ENCODE results near the gene MPST.

MPST gene

DNA sequence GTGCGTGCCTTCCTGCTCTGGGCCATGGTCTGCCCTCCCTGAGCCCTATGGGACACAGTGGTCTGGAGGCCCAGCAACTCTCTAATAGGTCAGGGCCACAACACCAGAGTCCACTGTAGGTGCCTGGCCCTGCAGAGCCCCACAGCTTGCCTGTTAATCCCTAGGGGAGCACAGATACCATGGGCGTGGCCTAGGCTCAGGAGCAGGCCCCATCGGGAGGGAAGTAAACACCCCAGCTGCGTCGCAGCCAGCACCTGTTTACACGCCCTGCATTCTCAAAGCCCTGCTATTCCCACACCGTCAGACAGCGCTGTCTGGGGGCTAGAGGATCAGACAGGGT, 34.5 kb downstream of the MPST start:
- no peak overlapping the region for H3K27ac ChIP-seq (ENCODE audit: low read depth, low read length)
- no peaks in the 10 kb centered on the region for H3K36me3 ChIP-seq (ENCODE audit: control insufficient read depth, low read length)
- TF ChIP-seq EZH2phosphoT487 (IDR thresholded peaks at IDR 0.05; ENCODE audit: borderline replicate concordance, low read length) = no peak
- TF ChIP-seq, protein P1, sequence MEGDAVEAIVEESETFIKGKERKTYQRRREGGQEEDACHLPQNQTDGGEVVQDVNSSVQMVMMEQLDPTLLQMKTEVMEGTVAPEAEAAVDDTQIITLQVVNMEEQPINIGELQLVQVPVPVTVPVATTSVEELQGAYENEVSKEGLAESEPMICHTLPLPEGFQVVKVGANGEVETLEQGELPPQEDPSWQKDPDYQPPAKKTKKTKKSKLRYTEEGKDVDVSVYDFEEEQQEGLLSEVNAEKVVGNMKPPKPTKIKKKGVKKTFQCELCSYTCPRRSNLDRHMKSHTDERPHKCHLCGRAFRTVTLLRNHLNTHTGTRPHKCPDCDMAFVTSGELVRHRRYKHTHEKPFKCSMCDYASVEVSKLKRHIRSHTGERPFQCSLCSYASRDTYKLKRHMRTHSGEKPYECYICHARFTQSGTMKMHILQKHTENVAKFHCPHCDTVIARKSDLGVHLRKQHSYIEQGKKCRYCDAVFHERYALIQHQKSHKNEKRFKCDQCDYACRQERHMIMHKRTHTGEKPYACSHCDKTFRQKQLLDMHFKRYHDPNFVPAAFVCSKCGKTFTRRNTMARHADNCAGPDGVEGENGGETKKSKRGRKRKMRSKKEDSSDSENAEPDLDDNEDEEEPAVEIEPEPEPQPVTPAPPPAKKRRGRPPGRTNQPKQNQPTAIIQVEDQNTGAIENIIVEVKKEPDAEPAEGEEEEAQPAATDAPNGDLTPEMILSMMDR (IDR thresholded peaks at IDR 0.05; ENCODE audit: low read depth, low read length, poor library complexity, severe bottlenecking) = no peak
- H4K20me1 ChIP-seq (ENCODE audit: control insufficient read depth, insufficient read depth, low read depth, low read length) = no peaks in the 10 kb centered on the region
- no peaks in the 10 kb centered on the region for H3F3A ChIP-seq (ENCODE audit: control insufficient read depth, insufficient read depth)
- no peak overlapping the region for H3K4me3 ChIP-seq (ENCODE audit: low read length)
- H3K9me2 ChIP-seq (replicated peaks; ENCODE audit: control insufficient read depth, low read length) = no peaks in the 10 kb centered on the region
- H3K79me2 ChIP-seq (ENCODE audit: control insufficient read depth, low read length) = no peaks in the 10 kb centered on the region
- peaks cover 4% of the 10 kb centered on the region; the same call in 1 of the 2 replicates for H3K27me3 ChIP-seq (ENCODE audit: control insufficient read depth, low read length)
- H3K4me1 ChIP-seq (ENCODE audit: control insufficient read depth, low read length) = peaks cover 10% of the 10 kb centered on the region
- H3K9me3 ChIP-seq (ENCODE audit: control insufficient read depth, insufficient read depth, low read length) = no peaks in the 10 kb centered on the region
- H3K4me2 ChIP-seq (ENCODE audit: low read length) = no peak overlapping the region

DNA sequence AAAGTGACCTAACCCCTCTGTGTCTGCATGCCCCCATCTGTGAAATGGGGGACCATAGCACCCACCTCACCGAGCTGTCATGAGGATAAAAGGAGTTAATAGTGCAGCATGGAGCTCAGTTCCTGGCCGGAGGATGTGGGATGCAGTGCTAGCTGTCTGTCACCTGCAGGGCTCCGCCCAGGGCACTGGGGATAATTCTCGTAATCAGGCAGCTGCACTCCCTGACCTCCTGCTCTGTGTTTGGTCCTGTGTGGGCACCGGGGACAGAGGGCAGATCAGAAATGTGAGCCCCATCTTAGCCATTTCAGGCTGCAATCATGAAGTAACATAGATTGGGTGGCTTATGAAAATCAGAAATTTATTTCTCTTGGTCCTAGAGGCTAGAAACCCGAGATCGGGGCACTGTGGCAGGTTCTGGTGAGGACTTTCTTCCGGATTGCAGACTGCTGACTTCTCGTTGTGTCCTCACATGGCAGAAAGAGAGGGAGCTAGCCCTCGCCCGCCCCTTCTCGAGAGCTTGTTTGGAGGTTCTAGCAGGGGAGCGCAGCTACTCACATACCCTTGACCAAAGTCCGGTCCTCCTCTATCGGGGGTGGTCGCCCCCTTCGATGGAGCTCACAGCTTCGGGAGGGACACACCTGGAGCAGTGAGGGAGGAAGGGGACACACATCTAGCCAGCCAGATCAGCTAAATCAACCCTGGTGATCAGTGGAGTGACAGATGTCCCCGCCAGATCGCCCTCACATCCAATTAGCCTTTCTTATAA, 35.2 kb downstream of the MPST start:
- H3K79me2 ChIP-seq (ENCODE audit: control insufficient read depth, low read length) = no peaks in the 10 kb centered on the region
- H3K9me2 ChIP-seq (replicated peaks; ENCODE audit: control insufficient read depth, low read length) = no peaks in the 10 kb centered on the region
- H3K4me3 ChIP-seq (ENCODE audit: low read length) = no peak overlapping the region
- no peaks in the 10 kb centered on the region for H3K36me3 ChIP-seq (ENCODE audit: control insufficient read depth, low read length)
- H3K4me2 ChIP-seq (ENCODE audit: low read length) = no peak overlapping the region
- H3K4me1 ChIP-seq (ENCODE audit: control insufficient read depth, low read length) = peaks cover 10% of the 10 kb centered on the region
- no peak overlapping the region for H3K27ac ChIP-seq (ENCODE audit: low read depth, low read length)
- no peaks in the 10 kb centered on the region for H3K9me3 ChIP-seq (ENCODE audit: control insufficient read depth, insufficient read depth, low read length)
- no peaks in the 10 kb centered on the region for H3F3A ChIP-seq (ENCODE audit: control insufficient read depth, insufficient read depth)
- H4K20me1 ChIP-seq (ENCODE audit: control insufficient read depth, insufficient read depth, low read depth, low read length) = no peaks in the 10 kb centered on the region
- TF ChIP-seq, protein P1 (IDR thresholded peaks at IDR 0.05; ENCODE audit: low read depth, low read length, poor library complexity, severe bottlenecking) = no peak
- no peak for TF ChIP-seq EZH2phosphoT487 (IDR thresholded peaks at IDR 0.05; ENCODE audit: borderline replicate concordance, low read length)
- H3K27me3 ChIP-seq (ENCODE audit: control insufficient read depth, low read length) = peaks cover 4% of the 10 kb centered on the region; the same call in 1 of the 2 replicates

DNA sequence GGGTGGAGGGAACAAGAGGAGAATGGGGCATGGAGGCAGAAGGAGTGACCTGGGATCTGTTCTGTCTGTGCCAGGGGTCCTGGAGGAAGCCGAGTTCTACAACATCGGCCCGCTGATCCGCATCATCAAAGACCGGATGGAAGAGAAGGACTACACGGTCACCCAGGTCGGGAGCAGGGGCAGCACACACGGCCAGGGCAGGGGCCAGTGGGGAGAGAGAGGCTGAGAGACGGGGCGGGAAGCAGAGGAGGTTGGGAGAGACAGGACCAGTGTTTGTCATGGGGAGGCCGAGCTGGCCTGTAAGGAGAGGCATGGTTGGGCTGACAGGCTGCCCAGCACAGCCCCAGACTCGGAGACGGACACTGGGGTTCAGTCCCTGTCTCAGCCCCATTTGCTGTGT, 36.7 kb downstream of the MPST start:
- H3K27ac ChIP-seq (ENCODE audit: low read depth, low read length) = no peak overlapping the region
- H3K4me3 ChIP-seq (ENCODE audit: low read length) = no peak overlapping the region
- H3K79me2 ChIP-seq (ENCODE audit: control insufficient read depth, low read length) = no peaks in the 10 kb centered on the region
- H3F3A ChIP-seq (ENCODE audit: control insufficient read depth, insufficient read depth) = no peaks in the 10 kb centered on the region
- H3K36me3 ChIP-seq (ENCODE audit: control insufficient read depth, low read length) = no peaks in the 10 kb centered on the region
- H4K20me1 ChIP-seq (ENCODE audit: control insufficient read depth, insufficient read depth, low read depth, low read length) = no peaks in the 10 kb centered on the region
- TF ChIP-seq, protein P1 (IDR thresholded peaks at IDR 0.05; ENCODE audit: low read depth, low read length, poor library complexity, severe bottlenecking) = no peak
- TF ChIP-seq EZH2phosphoT487 (IDR thresholded peaks at IDR 0.05; ENCODE audit: borderline replicate concordance, low read length) = no peak
- H3K9me3 ChIP-seq (ENCODE audit: control insufficient read depth, insufficient read depth, low read length) = no peaks in the 10 kb centered on the region
- H3K9me2 ChIP-seq (replicated peaks; ENCODE audit: control insufficient read depth, low read length) = no peaks in the 10 kb centered on the region
- H3K4me1 ChIP-seq (ENCODE audit: control insufficient read depth, low read length) = peaks cover 9% of the 10 kb centered on the region
- no peaks in the 10 kb centered on the region for H3K27me3 ChIP-seq (ENCODE audit: control insufficient read depth, low read length)
- H3K4me2 ChIP-seq (ENCODE audit: low read length) = no peak overlapping the region
